ENCODE measurements around the gene YWHAQ.

DNA sequence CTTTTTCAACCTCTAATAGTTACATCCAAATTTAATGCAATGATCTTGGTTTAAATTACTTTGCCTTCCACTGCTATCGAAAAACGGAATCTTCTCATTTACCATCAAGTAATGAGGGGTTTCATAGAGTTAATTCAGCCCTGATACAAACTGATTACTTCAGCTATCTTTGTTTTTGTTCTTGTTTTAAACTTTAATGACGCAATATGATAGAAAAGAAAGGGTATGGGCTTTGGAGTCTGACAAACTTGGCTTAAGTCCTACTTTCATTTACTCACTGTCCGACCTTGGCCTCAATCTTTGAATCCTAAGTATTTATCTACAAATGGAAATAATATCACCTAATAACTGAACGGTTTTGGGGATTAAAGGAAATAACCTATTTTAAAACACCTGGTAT, 91.3 kb downstream of the YWHAQ start:
- TF ChIP-seq, protein P1, sequence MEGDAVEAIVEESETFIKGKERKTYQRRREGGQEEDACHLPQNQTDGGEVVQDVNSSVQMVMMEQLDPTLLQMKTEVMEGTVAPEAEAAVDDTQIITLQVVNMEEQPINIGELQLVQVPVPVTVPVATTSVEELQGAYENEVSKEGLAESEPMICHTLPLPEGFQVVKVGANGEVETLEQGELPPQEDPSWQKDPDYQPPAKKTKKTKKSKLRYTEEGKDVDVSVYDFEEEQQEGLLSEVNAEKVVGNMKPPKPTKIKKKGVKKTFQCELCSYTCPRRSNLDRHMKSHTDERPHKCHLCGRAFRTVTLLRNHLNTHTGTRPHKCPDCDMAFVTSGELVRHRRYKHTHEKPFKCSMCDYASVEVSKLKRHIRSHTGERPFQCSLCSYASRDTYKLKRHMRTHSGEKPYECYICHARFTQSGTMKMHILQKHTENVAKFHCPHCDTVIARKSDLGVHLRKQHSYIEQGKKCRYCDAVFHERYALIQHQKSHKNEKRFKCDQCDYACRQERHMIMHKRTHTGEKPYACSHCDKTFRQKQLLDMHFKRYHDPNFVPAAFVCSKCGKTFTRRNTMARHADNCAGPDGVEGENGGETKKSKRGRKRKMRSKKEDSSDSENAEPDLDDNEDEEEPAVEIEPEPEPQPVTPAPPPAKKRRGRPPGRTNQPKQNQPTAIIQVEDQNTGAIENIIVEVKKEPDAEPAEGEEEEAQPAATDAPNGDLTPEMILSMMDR (IDR thresholded peaks at IDR 0.05): no peak
- no peak for TF ChIP-seq POLR2A (IDR thresholded peaks at IDR 0.05)
